HG03378 (cell line): ENCODE results near the gene ZCRB1.
"Not testable (repeated sequence)": the region's sequence is repeated elsewhere in the genome, so short reads cannot be mapped to it uniquely, and the experiment has no call there.

Source experiments
- ATAC-seq: cut with Tn5 transposase; IDR thresholded peaks from one replicate; pipeline ENCODE4 v1.9.1; 2021; ENCODE audit warnings: mild to moderate bottlenecking, moderate library complexity; ENCODE audit not compliant: unreplicated experiment

Gene ZCRB1

DNA sequence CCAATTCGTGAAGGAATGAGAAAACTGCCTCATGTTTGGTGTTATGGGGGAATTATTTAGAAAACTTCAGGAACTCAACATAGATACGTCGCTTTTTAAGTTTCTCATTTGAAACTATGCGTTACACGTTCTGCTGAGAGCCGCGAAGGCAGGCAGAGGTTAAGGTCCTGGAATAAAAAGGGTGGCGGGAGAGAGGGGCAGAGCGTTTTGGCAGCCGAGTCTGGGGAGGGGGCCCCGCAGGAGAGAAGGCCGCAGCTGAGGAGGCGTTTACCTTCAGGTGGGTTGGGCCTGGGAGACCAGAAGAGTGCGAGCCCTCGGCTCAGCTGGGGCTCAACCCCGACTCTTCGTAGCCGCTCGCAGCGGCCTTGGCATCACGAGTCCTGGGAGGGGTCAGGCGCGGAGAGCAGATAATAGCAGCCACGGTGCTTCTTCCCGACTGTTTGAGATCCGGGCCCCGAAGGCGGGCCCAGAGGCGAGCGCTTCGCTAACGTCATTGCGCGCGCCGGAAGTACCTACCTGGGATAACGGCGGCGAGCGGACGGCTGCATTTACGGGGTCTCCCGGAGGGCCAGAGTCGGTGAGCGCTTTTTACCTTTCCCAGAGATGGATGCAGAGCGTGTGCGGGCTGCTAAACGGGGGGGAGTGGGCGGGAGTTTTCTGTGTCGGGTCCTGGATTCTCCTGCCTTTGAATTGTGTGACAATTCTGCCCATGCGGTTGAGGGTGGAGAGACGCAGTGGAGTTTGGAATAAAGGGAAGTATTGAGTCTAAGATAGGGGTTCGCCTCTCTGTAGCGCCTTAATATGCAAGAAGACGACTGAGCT, at the start of gene ZCRB1, which contains the start of gene PPHLN1:
ZCRB1 (minus strand) TSS at position 442 of the 822 bp plus-strand sequence. CDS start 1,992 bp downstream, outside the sequence.
PPHLN1 (plus strand) TSS at position 515 of the 822 bp plus-strand sequence. CDS start 9,736 bp downstream, outside the sequence.
- peak; percentile 87 for ATAC-seq

- ATAC-seq = no peak
Measured at GRCh38 chr12:42373669-42374068, 47.8 kb upstream of the ZCRB1 start.

DNA sequence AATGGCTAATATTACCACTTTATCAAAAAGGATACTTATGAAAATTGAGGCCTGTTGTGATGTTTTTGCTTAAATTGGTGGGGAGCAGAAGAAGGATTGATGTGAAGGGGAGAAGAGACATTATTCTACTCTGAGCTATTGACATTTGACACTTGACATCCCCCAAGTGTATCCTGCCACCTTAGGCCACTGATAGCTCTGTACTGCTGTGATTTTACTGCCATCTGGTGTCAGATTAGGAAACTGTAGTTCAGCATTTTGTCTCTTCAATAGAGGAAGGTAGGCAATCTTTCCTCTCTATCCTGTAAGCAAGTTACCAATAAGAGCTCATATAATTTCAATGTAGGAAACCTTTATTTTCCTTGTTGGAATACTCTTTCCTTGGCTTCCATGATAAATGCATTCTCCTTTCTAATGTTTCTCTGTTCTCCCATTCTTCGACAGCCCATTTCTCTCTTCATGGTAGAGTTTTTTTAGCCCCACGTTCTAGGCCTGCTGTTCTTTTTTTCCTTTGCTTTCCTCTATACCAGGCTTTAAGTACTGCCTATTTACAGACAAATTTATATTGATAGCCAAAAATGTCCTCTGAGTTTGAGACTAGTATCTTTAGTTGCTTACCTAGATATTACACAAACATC, 46.4 kb upstream of the ZCRB1 start:
- ATAC-seq = peak; percentile 95

DNA sequence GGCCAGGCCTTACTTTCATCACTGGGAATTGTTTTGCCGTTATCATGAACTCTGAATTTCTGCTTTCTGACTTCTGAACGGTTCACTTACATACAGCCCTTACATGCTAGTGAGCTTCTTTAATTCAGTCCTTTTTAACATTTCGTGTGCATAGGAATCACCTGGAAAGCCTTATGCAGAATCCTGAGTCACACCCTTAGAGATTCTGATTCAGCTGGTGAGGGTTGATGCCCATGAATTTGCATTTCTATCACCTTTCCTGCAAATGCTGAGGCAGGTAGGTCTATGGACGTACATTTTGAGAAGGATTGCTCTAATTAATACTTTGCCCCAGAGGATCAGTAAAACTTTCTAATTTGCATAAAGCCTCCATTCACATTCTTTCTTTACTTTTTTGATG, 44.1 kb upstream of the ZCRB1 start:
- ATAC-seq = no peak

DNA sequence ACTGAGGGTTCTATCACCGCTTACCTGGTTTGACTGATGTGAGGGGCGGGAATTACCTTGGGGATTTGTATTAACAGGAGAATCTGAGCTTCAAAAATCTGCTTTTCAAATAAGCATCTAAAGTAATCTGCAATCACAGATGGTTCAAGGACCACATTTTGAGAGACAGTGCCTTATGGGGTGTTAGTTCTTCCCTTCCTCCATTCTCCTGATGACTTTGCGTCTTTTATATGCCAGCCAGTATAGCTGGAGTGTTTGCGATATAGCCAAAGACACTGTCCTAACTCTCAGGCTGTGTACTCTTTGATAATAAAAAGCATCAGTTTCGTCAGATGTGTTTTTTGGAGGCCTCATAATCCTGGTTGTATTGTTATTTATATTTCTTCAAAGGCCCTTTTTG, 39.6 kb upstream of the ZCRB1 start:
- no peak for ATAC-seq

DNA sequence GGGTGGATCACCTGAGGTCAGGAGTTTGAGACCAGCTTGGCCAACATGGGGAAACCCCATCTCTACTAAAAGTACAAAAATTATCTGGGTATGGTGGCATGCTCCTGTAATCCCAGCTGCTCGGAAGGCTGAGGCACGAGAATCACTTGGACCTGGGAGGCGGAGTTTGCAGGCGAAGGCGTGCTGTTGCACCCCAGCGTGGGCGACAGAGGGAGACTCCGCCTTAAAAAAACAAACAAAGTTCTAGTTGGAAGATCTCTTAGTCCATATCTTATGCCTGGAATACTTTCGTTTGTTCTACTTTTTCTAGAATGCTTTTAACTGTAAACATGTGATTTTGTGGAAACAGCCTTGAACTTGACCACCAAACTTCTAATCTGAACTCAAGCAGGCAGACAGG, 38.8 kb upstream of the ZCRB1 start:
- ATAC-seq = no peak

GRCh38 chr12:42362647-42363260, 36.9 kb upstream of the ZCRB1 start:
- no peak for ATAC-seq

GRCh38 chr12:42361909-42362646, 36.2 kb upstream of the ZCRB1 start:
- ATAC-seq = no peak

GRCh38 chr12:42360747-42361403, 35.0 kb upstream of the ZCRB1 start:
- ATAC-seq = peak; percentile 81

DNA sequence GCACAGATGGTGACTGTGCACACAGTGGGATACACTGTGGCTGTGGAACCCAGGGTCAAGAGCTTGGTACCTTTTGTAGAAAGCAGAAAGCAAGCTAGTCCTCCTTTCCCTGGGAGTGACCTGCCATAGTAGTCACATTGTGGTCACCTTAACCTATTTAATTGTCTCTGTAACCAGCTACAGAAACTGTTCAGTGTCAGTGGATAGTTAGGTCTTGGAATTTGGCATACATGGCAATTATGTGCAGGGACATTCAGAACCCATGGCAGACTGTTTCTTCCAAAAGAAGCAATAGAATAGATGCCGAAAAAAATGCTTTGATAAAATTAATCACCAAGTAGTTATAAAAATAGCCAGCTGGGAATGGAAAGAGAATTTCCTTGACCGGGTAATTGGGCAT, 30.4 kb upstream of the ZCRB1 start:
- ATAC-seq = no peak

- ATAC-seq = not testable (repeated sequence)
Measured at GRCh38 chr12:42350021-42350407, 24.1 kb upstream of the ZCRB1 start.

DNA sequence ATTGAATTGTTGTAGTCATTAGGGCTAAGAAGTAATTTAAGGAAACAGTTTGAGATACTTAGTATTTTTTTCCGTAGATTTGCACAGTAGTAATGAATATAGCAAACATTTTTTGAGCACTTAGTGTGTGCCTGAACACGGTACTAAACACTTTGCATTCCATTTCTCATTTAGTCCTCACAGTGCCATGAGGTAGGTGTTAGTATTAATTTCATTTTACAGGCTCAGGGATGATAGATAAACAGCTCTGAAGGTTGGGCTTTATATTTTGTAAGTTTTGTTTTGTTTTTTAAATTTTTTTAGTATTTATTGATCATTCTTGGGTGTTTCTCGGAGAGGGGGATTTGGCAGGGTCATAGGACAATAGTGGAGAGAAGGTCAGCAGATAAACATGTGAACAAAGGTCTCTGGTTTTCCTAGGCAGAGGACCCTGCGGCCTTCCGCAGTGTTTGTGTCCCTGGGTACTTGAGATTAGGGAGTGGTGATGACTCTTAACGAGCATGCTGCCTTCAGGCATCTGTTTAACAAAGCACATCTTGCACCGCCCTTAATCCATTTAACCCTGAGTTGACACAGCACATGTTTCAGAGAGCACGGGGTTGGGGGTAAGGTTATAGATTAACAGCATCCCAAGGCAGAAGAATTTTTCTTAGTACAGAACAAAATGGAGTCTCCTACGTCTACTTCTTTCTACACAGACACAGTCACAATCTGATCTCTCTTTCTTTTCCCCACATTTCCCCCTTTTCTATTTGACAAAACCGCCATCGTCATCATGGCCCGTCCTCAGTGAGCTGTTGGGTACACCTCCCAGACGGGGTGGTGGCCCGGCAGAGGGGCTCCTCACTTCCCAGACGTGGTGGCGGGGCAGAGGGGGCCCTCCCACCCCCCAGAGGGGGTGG, 23.5 kb upstream of the ZCRB1 start:
- not testable (repeated sequence) for ATAC-seq

DNA sequence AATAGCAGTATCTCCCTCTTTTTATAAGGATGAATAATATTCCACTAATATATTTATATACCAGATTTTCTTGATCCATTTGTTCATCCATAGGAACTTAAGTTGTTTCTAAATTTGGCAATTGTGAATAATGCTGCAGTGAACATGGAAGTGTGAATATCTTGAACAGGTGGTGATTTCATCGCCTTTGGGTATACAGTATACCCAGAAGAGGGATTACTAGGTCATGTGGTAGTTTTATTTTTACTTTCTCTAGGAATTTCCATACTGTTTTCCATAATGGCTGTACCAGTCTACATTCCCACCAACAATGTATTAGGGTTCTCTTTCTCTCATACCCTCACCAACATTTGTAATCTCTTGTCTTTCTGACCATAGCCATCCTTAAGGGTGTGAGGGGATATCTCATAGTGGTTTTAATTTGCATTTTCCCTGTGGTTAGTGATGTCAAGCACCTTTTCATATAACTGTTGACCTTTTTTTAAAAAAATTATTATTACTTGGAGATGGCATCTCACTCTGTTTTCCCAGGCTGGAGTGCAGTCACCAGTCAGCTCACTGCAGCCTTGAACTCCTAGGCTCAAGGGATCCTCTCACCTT, 20.6 kb upstream of the ZCRB1 start:
- no peak for ATAC-seq

- no peak for ATAC-seq
Measured at GRCh38 chr12:42343721-42344120, 17.8 kb upstream of the ZCRB1 start.

DNA sequence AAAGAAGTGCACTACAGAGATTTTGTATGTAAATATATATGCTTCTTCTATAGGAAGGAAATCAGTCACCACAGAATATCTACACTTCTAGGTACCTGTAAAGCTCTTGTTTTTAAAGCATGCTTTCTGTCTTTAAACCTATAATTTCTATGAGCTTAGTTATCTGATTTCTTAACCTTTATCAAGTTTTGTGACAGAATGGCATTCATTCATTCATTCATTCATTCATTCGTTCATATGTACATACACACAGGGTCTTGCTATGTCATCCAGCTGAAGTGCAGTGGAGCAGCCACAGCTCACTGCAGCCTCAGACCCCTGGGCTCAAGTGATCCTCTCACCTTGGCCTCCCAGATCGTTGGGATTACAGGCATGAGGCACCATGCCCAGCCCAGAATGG, 16.1 kb upstream of the ZCRB1 start:
- no peak for ATAC-seq

DNA sequence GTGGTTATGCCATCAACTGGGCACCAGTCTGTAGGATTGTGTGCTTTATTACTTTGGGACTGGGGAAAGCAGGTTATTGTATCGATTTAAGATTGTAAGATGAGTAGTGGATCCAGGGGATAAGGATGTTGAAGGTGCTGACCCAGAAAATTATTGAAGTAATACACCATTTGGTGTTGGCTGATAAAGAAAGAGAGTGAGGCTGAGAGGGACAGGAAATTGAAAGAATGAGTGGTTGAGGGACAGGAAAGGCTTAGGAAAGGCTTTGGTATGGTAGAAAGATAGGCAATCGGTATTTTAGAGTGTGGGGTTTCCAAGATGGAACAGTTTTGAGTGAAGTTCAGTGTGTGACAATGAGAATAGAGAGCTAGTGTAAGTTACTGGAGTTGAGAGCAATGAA, 12.4 kb upstream of the ZCRB1 start:
- no peak for ATAC-seq

DNA sequence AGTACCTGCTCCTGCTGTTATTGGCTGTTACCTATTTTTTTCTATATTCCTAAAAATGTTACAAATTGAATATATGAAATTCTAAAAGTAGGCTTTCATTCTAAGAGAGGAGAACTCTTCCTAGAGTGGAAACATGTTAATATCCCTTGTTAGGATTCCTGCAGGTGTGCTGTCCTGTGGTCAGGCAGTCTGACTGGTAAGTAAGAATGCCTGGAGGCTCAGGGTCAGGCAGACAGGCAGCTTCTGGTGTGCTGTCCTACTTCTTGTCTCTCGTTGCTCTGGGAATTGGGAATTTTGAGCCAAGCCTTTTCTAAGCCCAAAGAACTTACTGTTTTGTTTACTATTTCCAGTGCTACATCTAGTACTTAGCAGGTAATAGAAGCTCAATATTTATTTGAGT, 10.4 kb upstream of the ZCRB1 start:
- no peak for ATAC-seq

DNA sequence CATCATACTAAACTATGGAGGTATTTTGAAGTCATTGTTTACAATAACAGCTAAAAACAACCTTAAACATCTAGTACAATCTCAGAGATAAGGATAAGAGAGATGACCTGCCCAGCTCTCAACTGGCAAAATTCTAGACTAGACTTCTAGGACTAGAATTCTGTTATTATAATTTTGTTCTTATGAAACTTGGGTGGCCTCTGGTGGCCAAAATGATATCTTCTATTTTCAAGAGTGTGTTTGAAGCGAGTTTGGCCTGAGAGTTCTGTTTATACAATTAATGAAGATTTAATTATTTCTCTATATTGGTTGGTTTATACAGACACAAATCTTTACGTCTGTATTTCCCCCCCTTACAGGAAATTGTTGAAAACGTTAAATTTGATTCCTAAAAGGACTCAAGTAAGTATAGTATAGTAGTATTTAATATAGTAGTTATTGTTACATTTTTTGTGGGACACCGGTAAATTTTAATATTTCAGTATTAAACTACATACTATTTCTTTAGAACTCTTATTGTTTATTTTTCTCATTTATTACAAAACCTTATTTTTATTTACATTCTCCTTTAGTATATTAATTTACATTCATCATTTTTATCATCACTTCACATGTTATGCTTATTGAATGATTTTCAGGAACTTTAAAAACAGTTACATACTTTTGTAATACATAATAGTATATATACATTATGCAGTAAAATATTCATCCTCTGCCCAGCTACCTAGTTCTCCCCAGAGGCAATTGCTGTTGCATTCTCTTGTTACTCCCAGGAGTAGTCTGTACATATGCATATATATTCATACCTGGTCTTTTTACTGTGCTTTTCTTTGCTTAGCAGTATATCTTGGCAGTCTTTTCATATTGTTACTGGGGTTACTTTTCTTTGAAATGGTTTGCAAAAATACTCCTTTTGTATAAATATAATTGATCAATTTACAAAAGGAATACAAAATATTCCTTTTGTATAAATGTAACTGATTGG, 6.7 kb upstream of the ZCRB1 start:
- peak; percentile 81 for ATAC-seq
